ENCODE data around the gene KRT77. TPM values are rescaled to one million over a fixed set of nuclear protein-coding genes. Genes with fewer than 3 reads are reported as not detected.

The KRT77 gene
- total RNA-seq, 4 donors from 2014 or later: 122 to 659 (median 243) TPM

DNA sequence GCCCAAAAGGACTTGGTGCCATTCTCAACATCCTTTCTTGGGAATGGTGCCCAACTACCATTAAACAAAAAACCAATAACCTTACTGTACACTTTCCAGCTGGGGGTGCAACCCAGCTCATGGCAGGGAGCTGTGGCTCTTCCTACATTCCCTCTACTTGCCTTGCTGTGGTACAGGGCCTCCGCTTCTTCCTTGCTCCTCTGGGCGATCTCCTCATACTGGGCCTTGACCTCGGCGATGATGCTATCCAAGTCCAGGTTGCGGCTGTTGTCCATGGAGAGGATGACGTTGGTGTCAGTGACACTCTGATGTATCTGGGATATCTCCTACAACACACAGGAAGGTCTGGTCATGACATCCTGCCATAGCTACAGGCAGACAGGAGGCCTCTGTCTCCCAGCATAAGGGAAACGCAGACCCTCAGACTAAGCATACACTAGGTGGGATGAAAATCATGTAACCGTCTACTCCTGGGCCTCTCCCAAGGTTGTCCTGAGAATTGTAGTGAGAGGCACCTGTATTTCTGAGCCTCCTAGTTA is 55.2 kb downstream of the KRT77 start:
- intact Hi-C loops (cut with DNase I; ENCODE audit: low total_unique reads): no loop called here
- 87 to 94% methylated on average over 8 of the region's 8 CpGs for WGBS, 2 donors
- TF ChIP-seq POLR2A (IDR thresholded peaks at IDR 0.05): no peak
- no peak for TF ChIP-seq CTCF (IDR thresholded peaks at IDR 0.05)
- DNase-seq (ENCODE audit: low spot score in 2 of 2): peak in 1 of 2 donors; percentile 57
- H3K4me3 ChIP-seq (ENCODE audit: low read depth, poor library complexity, severe bottlenecking): no peak overlapping the region

DNA sequence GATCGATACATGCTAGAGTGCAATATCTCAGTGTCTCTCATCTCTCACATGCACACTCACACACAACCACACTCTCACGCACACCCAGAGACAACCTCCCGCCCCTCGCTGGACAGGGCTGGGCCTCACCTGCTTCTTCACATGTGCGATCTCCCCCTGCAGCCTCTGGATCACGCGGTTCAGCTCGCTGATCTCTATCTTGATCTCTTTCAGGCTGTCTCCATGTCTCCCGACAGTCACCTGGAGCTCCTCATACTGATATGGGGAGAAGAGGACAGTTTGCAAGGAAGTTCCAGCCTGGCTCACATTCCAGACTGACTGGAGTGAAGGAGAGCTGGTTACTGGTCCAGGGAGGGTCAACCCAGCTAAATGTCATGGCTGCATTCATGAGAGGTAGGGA is 55.7 kb downstream of the KRT77 start:
- 91 to 93% methylated on average over 9 of the region's 9 CpGs for WGBS, 2 donors
- DNase-seq (ENCODE audit: low spot score in 2 of 2): peak in 1 of 2 donors; percentile 37
- TF ChIP-seq CTCF (IDR thresholded peaks at IDR 0.05) (no peak), POLR2A (IDR thresholded peaks at IDR 0.05) (no peak)
- intact Hi-C loops (cut with DNase I; ENCODE audit: low total_unique reads): no loop called here
- no peak overlapping the region for H3K4me3 ChIP-seq (ENCODE audit: low read depth, poor library complexity, severe bottlenecking)

DNA sequence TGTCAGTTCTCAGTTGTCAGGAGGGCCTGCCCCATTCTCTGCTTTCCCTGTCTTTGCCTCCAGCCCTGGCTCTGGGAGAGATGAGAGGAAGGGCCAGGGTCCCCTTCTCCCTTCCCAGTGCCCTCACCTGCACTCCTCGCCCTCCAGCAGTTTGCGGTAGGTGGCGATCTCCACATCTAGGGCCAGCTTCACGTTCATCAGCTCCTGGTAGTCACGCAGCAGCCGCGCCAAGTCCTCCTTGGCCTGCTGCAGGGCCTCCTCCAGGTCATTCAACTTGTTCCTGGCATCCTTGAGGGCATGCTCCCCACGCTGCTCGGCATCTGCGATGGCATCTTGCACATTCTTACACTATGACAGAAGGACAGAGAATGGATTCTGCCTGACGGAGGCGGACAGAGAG is 56.7 kb downstream of the KRT77 start:
- intact Hi-C loops (cut with DNase I; ENCODE audit: low total_unique reads): no loop called here
- DNase-seq (ENCODE audit: low spot score in 2 of 2): peak in 1 of 2 donors; percentile 71
- TF ChIP-seq POLR2A (IDR thresholded peaks at IDR 0.05) (no peak), CTCF (IDR thresholded peaks at IDR 0.05) (no peak)
- WGBS, 2 donors: 83 to 86% methylated on average over 7 to 12 of the region's 12 CpGs
- H3K4me3 ChIP-seq (ENCODE audit: low read depth, poor library complexity, severe bottlenecking): no peak overlapping the region

- intact Hi-C loops (cut with DNase I; ENCODE audit: low total_unique reads): no loop called here
- DNase-seq (ENCODE audit: low spot score in 2 of 2): peak in 1 of 2 donors; percentile 52
- TF ChIP-seq POLR2A (IDR thresholded peaks at IDR 0.05): no peak
- no peak for TF ChIP-seq CTCF (IDR thresholded peaks at IDR 0.05)
- 72 to 83% methylated on average over 4 of the region's 4 CpGs for WGBS, 2 donors
- H3K4me3 ChIP-seq (ENCODE audit: low read depth, poor library complexity, severe bottlenecking): no peak overlapping the region
Observed at GRCh38 chr12:52645982-52646381, 57.3 kb downstream of the KRT77 start.

DNA sequence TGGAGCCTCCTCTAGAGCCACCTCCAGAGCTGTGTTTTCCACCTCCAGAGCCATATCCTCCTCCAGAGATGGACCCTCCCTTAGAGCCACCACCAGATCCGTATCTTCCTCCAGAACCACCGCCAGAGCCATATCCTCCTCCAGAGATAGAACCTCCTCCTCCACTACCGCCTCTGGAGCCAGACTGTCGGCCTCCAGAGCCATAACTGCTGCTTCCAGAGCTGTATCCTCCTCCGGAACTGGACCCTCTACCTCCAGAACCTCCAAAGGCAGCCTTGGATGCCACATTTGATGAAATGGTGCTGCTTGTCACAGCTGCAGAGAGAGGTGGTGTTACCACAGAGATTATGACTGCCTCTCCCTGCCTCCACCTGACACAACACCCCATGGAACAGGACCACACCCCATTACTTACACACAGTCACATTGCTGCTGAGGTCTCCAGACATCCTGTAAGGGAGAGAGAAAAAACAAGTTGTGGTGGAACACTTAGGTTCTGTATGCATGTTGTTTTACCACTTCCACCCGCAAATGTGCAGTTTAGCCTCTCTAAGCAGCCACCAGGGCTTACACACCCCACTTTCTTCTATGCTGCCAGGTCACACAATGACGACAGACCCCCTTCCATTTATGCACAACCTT is 58.1 kb downstream of the KRT77 start:
- H3K4me3 ChIP-seq (ENCODE audit: low read depth, poor library complexity, severe bottlenecking): no peak overlapping the region
- 79 to 86% methylated on average over 7 of the region's 7 CpGs for WGBS, 2 donors
- TF ChIP-seq POLR2A (IDR thresholded peaks at IDR 0.05) (no peak), CTCF (IDR thresholded peaks at IDR 0.05) (no peak)
- intact Hi-C loops (cut with DNase I; ENCODE audit: low total_unique reads): no loop called here
- DNase-seq (ENCODE audit: low spot score in 2 of 2): peak in 1 of 2 donors; percentile 76

GRCh38 chr12:52644078-52644415 is 59.3 kb downstream of the KRT77 start:
- intact Hi-C loops (cut with DNase I; ENCODE audit: low total_unique reads): no loop called here
- WGBS, 2 donors: 83 to 89% methylated on average over 6 of the region's 6 CpGs
- DNase-seq (ENCODE audit: low spot score in 2 of 2): peak in 1 of 2 donors; percentile 64

More at GRCh38 chr12:52644078-52644415, 59.3 kb downstream of the KRT77 start:
- H3K4me3 ChIP-seq (ENCODE audit: low read depth, poor library complexity, severe bottlenecking): no peak overlapping the region
- TF ChIP-seq CTCF (IDR thresholded peaks at IDR 0.05) (no peak), POLR2A (IDR thresholded peaks at IDR 0.05) (no peak)

All from lower leg skin (tissue), 4 donors.